Stimulated activated CD4-positive, alpha-beta T cell treated with anti-CD3 and anti-CD28 coated beads, Interleukin-4, amount 100 ng/mL, for 1 hour (primary cell): Measurements from ENCODE around the gene TNRC6C.
"Not testable (repeated sequence)": the region's sequence is repeated elsewhere in the genome, so short reads cannot be mapped to it uniquely, and the experiment has no call there.

Experiments used
- DNase-seq: peaks from one replicate; pipeline ENCODE4 v3.0.0-alpha.2; 2020

The TNRC6C gene

GRCh38 chr17:78096093-78096492, 137.6 kb downstream of the TNRC6C start:
- no peak for DNase-seq

- DNase-seq: no peak
These were observed 142.6 kb downstream of the TNRC6C start for GRCh38 chr17:78101112-78101511.

- no peak for DNase-seq
These were observed 143.0 kb downstream of the TNRC6C start for GRCh38 chr17:78101542-78101941.

- no peak for DNase-seq
These were observed 144.8 kb downstream of the TNRC6C start for GRCh38 chr17:78103311-78103710.

GRCh38 chr17:78104540-78104941, 146.0 kb downstream of the TNRC6C start:
- DNase-seq: no peak

GRCh38 chr17:78105101-78105500, 146.6 kb downstream of the TNRC6C start:
- no peak for DNase-seq

GRCh38 chr17:78105551-78105950, 147.0 kb downstream of the TNRC6C start:
- no peak for DNase-seq

- DNase-seq: no peak
These were observed 147.7 kb downstream of the TNRC6C start for GRCh38 chr17:78106211-78106610.

- no peak for DNase-seq
These were observed 149.0 kb downstream of the TNRC6C start for GRCh38 chr17:78107457-78107856.

- DNase-seq: no peak
These were observed 149.6 kb downstream of the TNRC6C start for GRCh38 chr17:78107976-78108725.

- DNase-seq: no peak
These were observed 150.4 kb downstream of the TNRC6C start for GRCh38 chr17:78108726-78109488.

GRCh38 chr17:78109489-78109761, 150.9 kb downstream of the TNRC6C start:
- no peak for DNase-seq

GRCh38 chr17:78110363-78111015, 152.0 kb downstream of the TNRC6C start:
- DNase-seq: no peak

GRCh38 chr17:78111016-78111726, 152.7 kb downstream of the TNRC6C start:
- DNase-seq: no peak

- DNase-seq: no peak
These were observed 153.4 kb downstream of the TNRC6C start for GRCh38 chr17:78111727-78112517.

GRCh38 chr17:78112518-78113471, 154.3 kb downstream of the TNRC6C start:
- DNase-seq: peak; percentile 81

- no peak for DNase-seq
These were observed 155.6 kb downstream of the TNRC6C start for GRCh38 chr17:78113804-78114785.

- no peak for DNase-seq
These were observed 156.6 kb downstream of the TNRC6C start for GRCh38 chr17:78114831-78115723.

GRCh38 chr17:78115803-78116202, 157.3 kb downstream of the TNRC6C start:
- DNase-seq: not testable (repeated sequence)
